NCI-H128 (cell line): ENCODE measurements around the gene KCNIP4.

Source experiments
- DNase-seq: peaks from one replicate; lab custom pipeline; 2025; ENCODE audit not compliant: unreplicated experiment; lab: John Stamatoyannopoulos, UW

KCNIP4 gene

DNA sequence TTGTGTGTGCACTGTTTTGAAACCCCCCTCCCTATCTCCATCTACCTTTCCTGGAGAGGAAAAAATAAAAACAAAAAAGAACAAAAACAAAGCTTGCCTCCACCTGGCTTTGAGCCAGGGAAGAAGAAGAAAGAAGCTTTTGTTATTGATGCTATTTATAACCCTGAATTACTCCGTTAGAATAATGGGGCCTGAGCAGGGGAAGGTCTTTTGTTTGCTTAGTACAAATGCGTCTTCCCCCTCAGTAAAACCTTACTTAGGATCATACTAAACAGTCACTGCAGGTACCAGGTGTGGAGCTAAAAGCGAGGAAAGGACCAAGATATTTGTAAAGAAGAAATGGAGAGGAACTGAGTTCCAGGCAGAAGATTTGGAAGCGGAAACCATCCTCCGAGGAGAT is 352.1 kb downstream of the KCNIP4 start:
- DNase-seq, result peak; percentile 1

DNA sequence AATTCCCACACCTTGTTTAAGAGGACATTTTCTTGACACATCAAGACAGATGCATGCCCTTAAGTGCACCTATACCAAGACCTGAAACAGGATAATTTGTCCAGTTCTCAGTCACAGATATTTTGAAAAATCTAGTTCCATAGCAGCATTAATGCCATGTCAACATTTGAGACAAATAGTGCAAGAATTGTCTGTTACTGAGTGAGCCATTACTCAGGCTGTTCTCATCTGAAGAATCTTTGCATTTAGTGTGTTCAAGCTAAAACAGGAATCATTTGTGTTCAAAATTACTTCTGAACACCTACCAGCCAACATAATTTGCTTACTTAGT is 354.9 kb downstream of the KCNIP4 start:
- DNase-seq, result no peak

- no peak for DNase-seq
Measured at GRCh38 chr4:21592970-21593670, 355.5 kb downstream of the KCNIP4 start.

DNA sequence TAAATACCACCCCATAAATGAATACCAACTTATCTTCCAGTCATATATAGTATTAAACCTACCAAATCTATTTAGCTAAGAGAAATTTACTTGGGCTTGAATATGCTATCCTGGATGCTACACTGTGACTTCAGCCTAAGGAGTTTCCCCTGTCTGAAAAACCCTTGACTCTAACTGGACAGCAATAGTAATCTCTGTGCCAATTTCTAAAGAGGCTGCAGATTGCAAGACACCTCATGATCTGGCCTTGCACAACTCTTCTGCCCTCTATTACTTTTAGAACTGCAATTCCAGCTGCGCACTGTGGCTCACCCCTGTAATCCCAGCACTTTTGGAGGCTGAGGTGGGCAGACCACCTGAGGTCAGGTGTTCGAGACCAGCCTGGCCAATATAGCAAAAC is 371.5 kb downstream of the KCNIP4 start:
- DNase-seq, result no peak

GRCh38 chr4:21571100-21571499 is 377.5 kb downstream of the KCNIP4 start:
- no peak for DNase-seq

GRCh38 chr4:21569638-21570037 is 378.9 kb downstream of the KCNIP4 start:
- DNase-seq, result no peak

- DNase-seq, result no peak
Measured at GRCh38 chr4:21555083-21555482, 393.5 kb downstream of the KCNIP4 start.

DNA sequence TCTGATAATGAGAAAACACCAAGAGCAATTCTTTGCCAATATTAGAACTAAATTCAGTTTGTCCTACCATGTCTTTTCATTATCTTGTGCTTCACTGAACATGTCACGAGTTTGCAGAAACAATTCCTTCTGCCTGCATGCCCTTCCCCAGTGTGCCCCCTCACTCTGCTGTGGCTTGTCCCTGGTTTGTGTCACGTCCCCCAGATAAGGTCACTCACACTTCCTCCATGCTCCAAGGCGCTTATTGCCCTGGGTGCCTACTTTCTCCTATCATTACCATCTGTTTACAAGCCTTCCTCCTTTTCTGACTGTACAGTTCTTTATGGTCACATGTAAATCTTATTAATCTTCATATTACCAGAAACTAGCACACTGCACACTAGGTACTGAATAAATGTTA is 394.1 kb downstream of the KCNIP4 start:
- DNase-seq, result no peak

- no peak for DNase-seq
Measured at GRCh38 chr4:21554066-21554465, 394.5 kb downstream of the KCNIP4 start.

GRCh38 chr4:21552455-21552854 is 396.1 kb downstream of the KCNIP4 start:
- no peak for DNase-seq

DNA sequence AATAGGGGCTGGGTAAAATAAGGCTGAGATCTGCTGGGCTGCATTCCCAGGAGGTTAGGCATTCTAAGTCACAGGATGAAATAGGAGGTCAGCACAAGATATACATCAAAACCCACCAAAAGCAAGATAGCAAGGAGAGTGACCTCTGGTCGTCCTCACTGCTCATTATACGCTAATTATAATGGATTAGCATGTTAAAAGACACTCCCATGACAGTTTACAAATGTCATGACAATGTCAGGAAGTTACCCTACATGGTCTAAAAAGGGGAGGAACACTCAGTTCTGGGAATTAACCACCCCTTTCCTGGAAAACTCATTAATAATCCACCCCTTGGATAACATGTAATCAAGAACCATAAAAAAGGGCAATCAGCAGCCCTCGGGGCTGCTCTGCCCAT is 403.6 kb downstream of the KCNIP4 start:
- DNase-seq, result no peak

DNA sequence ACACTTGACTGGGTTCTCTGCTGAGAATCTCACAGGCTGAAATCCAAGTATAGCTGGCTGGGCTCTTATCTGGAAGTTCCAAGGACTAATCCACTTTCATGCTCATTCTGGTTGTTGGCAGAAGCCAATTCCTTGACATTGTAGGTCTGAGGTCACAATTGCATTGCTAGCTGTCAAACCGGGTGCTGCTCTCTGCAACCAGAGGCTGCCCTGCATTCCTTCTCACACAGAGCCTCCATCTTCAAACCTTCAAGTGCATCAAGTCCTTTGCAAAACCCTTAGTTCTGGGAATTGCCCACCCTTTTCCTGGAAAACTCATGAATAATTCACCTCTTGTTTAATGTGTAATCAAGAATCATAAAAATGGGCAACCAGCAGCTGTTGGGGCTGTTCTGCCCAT is 404.2 kb downstream of the KCNIP4 start:
- DNase-seq, result no peak

DNA sequence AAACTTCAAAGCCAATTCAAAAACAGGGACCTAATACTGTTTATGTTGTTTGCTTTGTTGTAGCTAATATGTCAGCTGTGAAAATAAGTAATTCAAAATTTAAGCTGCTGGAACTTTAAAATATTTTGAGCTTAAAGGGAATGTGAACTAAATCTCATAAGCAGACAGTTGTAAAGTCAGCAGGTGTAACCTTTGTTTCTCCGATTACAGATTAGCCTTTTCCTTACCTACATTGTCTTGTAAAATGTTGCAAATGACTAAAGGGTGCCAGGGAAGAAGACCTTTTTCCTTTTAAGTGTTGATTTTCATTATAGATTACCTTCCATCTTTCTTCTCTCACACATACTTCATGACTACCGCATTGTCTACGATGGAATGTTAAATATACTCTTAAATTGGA is 405.1 kb downstream of the KCNIP4 start:
- DNase-seq, result no peak

DNA sequence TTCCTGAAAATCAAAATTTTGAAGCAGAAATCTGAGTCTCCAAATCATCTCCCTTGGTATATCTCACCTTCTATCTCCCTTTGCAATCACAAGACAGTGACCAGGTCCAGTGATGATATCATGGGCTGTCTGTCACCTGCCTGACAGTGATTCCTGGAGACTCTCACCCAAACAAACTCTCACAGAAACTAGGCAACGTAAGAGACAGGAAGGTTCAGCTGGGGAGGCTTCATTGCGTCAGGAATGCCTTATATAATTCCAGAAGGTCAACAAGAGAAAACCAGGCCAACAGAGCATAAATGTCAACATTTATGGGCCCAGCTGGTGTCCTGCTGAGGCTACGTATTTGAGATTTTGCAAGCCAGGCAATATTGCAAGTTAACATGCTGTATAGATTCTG is 412.7 kb downstream of the KCNIP4 start:
- no peak for DNase-seq

DNA sequence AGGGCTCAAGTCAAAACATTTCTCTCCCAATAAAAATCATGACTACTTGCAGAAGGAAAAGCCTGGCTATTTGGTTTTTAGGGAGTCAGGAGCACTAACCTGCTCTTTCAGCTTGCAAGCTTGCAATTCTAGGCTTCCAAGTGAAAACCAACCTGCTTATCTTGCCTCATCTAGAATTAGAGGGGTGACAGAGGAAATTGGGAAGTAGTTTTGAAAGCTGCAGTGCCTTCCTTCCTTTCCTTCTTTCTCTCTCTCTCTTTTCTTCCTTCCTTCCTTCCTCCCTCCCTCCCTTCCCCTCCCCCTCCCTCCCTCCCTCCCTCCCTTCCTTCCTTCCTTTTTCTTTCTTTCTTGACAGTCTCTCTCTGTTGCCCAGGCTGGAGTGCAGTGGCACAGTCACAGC is 417.5 kb downstream of the KCNIP4 start:
- no peak for DNase-seq

DNA sequence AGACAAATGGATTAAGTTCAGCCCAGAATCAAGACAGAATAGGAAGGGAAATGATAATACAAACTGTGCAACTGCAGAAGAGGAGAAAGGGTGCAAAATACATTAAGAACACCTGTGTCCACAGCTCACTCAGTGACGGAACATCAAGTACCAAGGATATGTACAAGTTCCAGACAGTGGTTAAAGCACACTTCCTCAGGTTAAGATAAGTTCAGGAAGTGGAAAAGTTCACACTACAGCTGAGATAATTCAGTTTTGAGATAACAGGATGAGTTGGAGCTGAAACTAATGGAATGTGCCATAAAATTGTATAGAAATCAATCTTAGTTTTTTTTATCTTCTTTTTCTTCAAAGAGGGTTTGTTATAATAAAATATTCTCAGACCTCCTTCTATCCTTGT is 419.4 kb downstream of the KCNIP4 start:
- no peak for DNase-seq

DNA sequence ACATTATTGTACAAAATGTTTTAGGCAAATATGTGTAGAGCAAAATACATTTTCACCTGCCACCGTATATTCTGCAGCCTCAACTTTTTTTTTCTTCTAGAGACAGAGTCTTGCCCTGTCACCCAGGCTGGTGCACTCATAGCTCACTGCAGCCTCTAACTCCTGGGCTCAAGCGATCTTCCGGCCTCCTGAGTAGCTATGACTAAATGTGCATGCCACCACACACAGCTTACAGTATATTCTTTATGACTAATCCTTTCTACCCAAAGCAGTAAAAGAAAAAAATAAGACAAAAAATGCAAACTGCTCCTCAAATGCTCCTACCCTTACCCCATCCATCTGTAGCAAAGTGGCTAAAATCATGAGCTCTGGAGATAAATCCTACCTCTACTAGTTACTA is 426.3 kb downstream of the KCNIP4 start:
- no peak for DNase-seq

- DNase-seq, result no peak
Measured at GRCh38 chr4:21517126-21517859, 431.3 kb downstream of the KCNIP4 start.

GRCh38 chr4:21514022-21514694 is 434.4 kb downstream of the KCNIP4 start:
- DNase-seq, result no peak

GRCh38 chr4:21512353-21512752 is 436.2 kb downstream of the KCNIP4 start:
- no peak for DNase-seq

DNA sequence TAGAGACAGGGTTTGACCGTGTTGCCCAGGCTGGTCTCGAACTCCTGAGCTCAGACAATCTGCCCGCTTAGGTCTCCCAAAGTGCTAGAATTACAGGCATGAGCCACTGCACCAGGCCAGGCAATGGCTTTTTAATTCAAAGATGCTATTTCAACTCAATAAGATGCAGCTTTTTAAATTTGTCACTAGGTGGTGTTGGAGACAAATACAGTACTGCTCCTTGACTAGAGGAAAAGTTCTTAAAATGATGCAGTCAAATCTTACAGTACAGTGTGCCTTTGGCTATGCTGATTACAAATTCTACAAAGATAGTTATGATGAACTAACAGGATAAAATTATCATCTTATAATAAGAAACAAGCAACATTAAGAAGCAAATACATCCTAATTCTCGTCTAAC is 441.1 kb downstream of the KCNIP4 start:
- no peak for DNase-seq

DNA sequence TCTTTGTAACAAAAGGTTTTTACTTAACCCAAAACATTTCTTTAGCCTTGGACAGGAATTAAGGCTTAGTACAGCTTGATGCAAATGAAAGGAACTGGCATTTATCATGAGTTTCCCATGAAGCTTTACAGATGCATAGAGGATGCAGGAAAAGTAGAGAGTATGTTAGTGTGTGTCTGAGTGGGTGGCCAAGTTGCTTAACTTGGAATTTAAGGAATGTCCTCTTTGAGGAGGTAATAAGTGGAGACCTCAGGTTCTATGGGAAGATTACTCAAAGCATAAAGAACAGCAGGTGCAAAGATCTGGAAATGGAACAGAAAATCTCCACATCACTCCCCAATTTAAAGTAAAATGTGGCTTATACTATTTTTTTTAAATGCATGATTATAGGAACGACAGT is 457.9 kb downstream of the KCNIP4 start:
- DNase-seq, result no peak
